Loucy (cell line): ENCODE measurements around the gene SPDYE5.
"Not testable (repeated sequence)": the region's sequence is repeated elsewhere in the genome, so short reads cannot be mapped to it uniquely, and the experiment has no call there.

Experiments used
- EZH2phosphoT487 ChIP-seq: fragments of 200-600 bp; IDR thresholded peaks from 2 replicates; pipeline ENCODE4 v1.6.1; 2018; ENCODE audit warnings: antibody characterized with exemption, mild to moderate bottlenecking, moderate library complexity, borderline replicate concordance
- TF ChIP-seq, protein P1 (sequence below): fragments of 200-600 bp; sonication (generic); conservative IDR thresholded peaks from 2 replicates; pipeline ENCODE4 v1.5.1; 2014; ENCODE audit warnings: mild to moderate bottlenecking, antibody characterized with exemption, low read length

DNA sequence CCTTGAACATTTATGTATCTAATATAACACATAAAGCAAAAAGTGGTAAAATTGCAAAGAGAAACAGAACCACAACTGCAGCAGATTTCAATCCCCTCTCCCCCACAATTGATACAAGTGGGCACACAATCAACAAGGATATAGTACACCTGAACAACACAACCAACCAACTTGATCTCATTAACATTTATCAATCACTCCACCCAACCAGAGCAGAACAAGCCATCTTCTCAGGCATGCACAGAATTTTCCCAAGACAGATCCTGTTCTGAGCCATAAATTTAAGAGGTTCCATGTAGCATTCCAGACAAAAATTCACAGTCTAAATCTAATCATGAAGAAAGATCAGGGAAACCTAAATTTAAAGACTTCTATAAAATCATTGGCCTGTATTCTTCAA lies 11.8 kb upstream of the SPDYE5 start:
- TF ChIP-seq, protein P1, sequence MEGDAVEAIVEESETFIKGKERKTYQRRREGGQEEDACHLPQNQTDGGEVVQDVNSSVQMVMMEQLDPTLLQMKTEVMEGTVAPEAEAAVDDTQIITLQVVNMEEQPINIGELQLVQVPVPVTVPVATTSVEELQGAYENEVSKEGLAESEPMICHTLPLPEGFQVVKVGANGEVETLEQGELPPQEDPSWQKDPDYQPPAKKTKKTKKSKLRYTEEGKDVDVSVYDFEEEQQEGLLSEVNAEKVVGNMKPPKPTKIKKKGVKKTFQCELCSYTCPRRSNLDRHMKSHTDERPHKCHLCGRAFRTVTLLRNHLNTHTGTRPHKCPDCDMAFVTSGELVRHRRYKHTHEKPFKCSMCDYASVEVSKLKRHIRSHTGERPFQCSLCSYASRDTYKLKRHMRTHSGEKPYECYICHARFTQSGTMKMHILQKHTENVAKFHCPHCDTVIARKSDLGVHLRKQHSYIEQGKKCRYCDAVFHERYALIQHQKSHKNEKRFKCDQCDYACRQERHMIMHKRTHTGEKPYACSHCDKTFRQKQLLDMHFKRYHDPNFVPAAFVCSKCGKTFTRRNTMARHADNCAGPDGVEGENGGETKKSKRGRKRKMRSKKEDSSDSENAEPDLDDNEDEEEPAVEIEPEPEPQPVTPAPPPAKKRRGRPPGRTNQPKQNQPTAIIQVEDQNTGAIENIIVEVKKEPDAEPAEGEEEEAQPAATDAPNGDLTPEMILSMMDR: not testable (repeated sequence)
- not testable (repeated sequence) for TF ChIP-seq EZH2phosphoT487
